ENCODE results near the gene THBS3. TPM values are rescaled to one million over a fixed set of nuclear protein-coding genes. Genes with fewer than 3 reads are reported as not detected.
A peak's percentile ranks its signal among the peaks of the same experiment; 100 is the strongest.

Gene THBS3
- total RNA-seq, 1 donor: 32.8 TPM

- peak within 1 kb of the TSS; percentile 98 for H3K4me3 ChIP-seq (ENCODE audit: low read depth, low read length)
- DNase-seq (ENCODE audit: low read depth): peak; percentile 12
- TF ChIP-seq CTCF (IDR thresholded peaks at IDR 0.05; ENCODE audit: insufficient read depth, low read depth, low read length): no peak
Observed at GRCh38 chr1:155173478-155174323, 34.0 kb downstream of the THBS3 start, which contains the start of gene TRIM46. TRIM46 (plus strand) TSS chr1:155173849; CDS start chr1:155173967, 118 bp downstream.

DNA sequence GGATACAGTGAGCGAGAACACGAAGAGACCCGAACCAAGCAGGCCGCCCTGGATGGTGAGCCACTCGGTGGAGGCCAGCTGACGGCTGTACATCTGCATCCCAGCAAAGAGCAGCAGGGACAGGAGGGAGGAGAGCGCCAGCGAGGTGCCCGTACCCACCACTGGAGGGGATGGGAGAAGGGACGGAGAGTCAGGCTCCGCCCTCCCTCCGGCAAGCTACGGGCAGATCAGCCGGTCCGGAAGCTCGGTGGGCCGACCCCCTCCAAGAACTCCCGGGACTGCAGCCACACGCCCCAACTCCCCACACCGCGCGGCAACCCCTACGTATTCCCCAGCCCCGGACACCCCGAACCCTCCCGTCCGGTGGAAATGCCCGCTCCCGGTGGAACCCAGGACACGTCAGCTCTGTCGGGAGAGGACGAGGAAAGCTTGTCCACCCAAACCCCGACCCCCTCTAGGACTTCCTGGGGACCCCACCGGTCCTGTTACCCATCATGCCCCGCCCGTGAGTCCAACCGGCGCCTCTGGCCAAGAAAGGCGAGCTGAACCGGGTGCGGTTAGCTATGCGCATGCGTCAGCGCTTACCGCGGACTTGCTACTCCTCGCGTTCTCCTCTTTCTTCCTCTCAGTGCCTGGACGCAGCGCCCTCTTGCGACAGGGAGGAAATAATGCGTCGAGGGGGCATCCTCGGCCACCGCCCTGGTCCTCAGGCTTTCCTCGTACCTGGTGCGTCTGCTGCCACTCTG lies 34.8 kb downstream of the THBS3 start, which contains the start of gene KRTCAP2:
Gene KRTCAP2, minus strand, starts transcription at position 573 of the 746 bp plus-strand sequence. Its CDS starts 80 bp downstream, at position 493.
- DNase-seq (ENCODE audit: low read depth): peak; percentile 95
- peak within 1 kb of the TSS; percentile 98 for H3K4me3 ChIP-seq (ENCODE audit: low read depth, low read length)
- TF ChIP-seq CTCF (IDR thresholded peaks at IDR 0.05; ENCODE audit: insufficient read depth, low read depth, low read length): peak; percentile 94

DNA sequence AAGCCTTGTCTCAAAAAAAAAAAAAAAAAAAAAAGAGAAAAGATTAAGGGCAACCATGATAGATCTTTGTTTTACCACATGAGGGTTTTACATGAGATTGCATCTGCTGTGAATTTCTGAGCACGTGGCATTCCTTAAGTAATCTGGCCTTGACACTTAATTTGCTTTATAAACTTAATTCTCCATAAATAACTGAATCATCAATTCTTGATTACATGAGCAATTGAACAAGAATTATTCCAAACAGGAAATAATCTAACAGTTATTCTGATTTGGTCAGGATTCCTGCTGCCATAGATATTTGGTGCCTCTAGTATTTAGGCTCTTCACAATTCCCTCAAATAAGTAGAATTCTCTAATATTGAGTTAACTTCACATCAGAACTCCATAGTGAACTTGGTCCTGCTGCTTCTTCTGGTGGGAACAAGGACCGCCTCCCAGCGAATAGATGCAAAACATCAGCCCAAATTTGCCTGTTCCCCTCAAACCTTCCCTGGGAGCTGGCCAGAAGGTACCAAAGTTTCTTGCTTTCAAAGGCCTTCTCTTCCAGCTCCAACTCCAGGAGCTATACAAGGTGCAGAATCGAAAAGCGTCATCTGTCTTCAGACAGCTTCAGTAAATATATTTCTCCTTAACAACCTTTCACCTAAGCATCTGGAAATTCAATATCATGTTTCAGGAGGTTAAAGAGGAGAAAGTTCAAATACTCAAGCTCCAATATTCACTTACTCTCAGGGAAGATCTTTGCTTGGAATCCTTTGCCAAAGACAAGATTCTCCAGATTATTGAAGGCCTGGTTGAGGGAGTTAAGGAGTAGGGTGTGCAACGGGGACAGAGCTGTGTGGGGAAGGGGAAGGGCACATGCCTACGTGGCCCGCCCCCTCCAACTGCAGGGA lies 35.6 kb downstream of the THBS3 start:
- no peak for DNase-seq (ENCODE audit: low read depth)
- TF ChIP-seq CTCF (IDR thresholded peaks at IDR 0.05; ENCODE audit: insufficient read depth, low read depth, low read length): no peak
- peak overlapping the region; percentile 98 for H3K4me3 ChIP-seq (ENCODE audit: low read depth, low read length)

DNA sequence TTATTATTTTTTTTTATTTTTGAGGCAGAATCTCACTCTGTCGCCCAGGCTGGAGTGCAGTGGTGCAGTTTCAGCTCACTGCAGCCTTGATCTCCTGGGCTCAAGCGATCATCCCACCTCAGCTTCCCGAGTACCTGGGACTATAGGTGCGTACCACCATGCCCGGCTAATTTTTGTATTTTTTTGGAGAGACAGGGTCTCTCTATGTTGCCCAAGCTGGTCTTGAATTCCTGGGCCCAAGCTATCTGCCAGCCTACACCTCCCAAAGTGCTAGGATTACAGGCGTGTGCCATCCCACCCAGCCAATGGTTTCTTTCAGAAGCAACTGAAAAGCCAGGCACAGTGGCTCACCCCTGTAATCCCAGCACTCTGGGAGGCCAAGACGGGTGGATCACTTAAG lies 36.9 kb downstream of the THBS3 start:
- TF ChIP-seq CTCF (IDR thresholded peaks at IDR 0.05; ENCODE audit: insufficient read depth, low read depth, low read length): no peak
- no peak for DNase-seq (ENCODE audit: low read depth)
- no peak overlapping the region for H3K4me3 ChIP-seq (ENCODE audit: low read depth, low read length)

DNA sequence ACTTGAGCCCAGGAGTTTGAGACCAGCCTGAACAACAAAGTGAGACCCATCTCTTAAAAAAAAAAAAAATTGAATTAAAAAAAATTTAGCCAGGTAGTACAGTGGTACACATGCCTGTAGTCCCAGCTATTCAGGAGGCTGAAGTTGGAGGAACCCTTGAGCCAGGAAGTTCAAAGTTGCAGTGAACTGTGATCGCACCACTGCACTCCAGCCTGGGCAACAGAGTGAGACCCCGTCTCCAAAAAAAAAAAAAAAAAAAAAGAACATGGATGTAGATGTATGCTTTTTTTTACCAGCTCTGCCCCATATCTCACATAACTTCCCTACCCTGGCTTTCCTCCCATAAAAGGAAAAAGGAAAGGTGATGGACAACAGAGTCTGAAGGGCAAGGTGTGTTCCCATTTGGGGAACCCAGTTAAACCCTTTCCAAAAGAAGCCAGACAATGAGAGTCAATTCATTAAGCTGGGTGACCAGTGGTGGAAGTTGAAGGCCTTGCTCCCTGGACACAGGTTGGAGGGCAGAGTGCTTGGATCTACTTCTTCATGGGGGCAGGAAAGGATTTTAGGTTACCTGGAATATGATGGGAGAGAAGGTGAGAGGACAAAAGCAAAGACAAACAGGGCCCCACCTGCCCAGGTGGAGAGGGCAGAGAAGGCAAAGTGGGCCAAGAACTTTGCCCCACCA lies 37.5 kb downstream of the THBS3 start:
- DNase-seq (ENCODE audit: low read depth): no peak
- TF ChIP-seq CTCF (IDR thresholded peaks at IDR 0.05; ENCODE audit: insufficient read depth, low read depth, low read length): no peak
- no peak overlapping the region for H3K4me3 ChIP-seq (ENCODE audit: low read depth, low read length)

- TF ChIP-seq CTCF (IDR thresholded peaks at IDR 0.05; ENCODE audit: insufficient read depth, low read depth, low read length): no peak
- no peak for DNase-seq (ENCODE audit: low read depth)
- H3K4me3 ChIP-seq (ENCODE audit: low read depth, low read length): no peak overlapping the region
Observed at GRCh38 chr1:155169541-155169940, 38.2 kb downstream of the THBS3 start.
